SW 1271 (cell line): ENCODE measurements around the gene SEC14L1.
A peak's percentile ranks its signal among the peaks of the same experiment; 100 is the strongest.
"Not testable (repeated sequence)": the region's sequence is repeated elsewhere in the genome, so short reads cannot be mapped to it uniquely, and the experiment has no call there.

Source experiments
- DNase-seq, 2 experiments: peaks; one replicate each; lab custom pipeline; 2025; lab: John Stamatoyannopoulos, UW

SEC14L1 gene

GRCh38 chr17:77140878-77141767, at the start of gene SEC14L1:
Gene SEC14L1, plus strand, starts transcription at chr17:77140969. Its CDS starts 2,628 bp downstream, at chr17:77143597.
- peak; percentile 27 to 43 for DNase-seq

- DNase-seq = no peak
Observed at GRCh38 chr17:77092025-77092424, 48.7 kb upstream of the SEC14L1 start.

DNA sequence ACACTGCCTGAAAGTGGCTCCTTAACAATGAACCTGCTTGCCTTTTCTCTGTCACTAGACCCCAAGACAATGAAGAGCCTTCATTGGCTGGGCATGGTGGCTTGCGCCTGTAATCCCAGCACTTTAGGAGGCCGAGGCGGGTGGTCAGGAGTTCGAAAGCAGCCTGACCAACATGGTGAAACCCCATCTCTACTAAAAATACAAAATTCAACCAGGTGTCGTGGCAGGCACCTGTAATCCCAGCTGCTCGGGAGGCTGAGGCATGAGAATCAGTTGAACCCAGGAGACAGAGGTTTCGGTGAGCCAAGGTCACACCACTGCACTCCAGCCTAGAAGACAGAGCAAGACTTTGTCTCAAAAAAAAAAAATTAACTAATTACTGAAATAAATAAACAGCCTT, 45.3 kb upstream of the SEC14L1 start:
- no peak for DNase-seq

DNA sequence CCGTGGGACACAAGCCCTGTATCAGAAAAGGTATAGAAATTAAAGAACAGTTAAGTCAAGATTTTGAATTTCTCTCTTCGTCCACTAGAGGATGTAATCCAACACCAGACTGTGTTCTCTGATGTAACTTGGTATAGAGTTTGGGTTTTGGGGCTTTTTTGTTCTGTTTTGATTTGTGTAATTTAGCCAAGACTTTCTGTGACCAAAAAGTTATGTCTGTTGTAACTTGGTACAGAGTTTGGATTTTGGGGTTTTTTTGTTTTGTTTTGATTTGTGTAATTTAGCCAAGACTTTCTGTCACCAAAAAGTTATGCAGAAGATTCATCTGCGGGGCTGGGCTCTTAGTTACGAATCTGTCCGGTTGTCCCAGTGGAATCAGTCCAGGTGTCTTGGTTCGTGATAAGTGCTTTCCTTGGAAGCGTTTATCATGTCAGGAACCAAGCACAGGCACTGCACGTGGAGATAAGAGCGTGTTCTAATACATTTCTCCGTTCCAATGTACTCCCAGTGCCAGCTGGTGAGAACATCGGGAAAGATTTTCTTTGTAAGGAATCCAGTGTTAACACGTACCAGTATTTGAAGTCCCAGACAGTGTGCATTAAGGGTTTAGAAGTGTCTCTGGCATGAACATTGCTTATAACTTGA, 44.1 kb upstream of the SEC14L1 start:
- peak in 1 of 2 experiments; percentile 63 for DNase-seq

DNA sequence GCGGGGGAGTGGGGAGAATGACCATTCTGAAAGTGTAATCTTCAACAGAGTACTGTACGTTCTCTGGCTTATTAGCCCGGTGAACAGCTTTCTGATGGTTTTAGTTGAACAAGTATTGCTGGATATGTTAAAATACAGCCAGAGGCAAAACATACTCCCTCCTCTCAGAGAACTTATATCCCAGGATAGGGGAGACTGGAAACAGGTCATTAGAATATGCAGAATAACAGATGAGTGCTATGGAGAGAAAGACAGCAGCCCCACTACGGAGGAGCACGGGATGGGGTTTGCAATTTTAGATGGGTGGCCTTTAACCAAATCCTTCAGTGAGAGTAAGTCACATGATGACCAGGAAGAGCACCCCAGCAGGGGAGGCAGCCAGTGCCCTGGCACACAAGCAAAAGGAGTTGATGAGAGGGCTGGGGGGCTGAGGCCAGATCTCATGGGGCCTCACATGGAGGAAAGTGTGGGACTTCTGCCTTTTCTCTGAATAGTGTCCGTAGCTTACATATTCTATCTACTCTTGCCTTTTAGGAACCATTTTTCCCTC, 43.1 kb upstream of the SEC14L1 start:
- no peak for DNase-seq

GRCh38 chr17:77098884-77099545, 41.8 kb upstream of the SEC14L1 start:
- DNase-seq = no peak

DNA sequence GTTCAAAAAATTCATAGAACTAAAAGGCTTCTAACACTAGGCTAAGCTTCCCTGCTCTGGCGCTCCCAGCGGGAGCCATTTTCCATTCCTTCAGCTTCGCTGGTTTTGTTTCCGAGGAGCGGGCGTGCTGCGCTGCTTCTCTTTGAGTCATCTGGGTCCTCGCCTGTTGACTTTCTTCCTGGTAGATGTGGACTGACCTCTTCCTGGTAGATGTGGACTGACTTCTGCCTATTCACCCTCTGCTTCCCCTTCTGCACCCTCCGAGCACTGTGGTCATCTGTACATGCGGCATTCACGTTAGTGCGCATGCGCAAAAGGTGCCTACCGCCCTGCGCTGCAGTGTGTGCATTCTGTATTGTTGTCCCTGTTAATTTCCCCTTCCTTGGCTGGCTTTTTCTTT, 40.8 kb upstream of the SEC14L1 start:
- DNase-seq = no peak

- DNase-seq = no peak
Observed at GRCh38 chr17:77101521-77102410, 39.0 kb upstream of the SEC14L1 start.

DNA sequence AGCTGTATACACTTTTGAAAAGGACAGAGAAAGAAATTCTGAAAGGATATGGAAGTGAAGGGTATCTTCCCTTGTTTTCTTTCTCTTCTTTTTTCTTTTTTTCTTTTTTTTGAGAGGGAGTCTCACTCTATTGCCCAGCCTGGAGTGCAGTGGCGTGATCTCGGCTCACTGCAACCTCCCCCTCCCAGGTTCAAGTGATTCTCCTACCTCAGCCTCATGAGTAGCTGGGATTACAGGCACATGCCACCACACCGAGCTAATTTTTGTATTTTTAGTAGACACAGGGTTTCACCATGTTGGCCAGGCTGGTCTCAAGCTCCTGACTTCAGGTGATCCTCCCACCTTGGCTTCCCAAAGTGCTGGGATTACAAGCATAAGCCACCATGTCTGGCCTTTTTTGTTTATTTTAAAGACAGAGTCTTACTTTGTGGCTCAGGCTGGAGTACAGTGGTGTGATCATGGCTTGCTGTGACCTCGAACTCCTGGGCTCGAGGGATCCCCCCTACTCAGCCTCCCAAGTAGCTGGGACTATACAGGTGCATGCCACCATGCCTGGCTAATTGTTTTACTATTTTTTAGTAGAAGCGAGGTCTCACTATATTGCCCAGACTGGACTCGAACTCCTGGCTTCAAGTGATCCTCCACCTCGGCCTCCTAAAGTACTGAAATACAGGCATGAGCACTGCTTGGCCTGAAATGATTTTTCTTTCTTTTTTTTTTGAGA, 38.2 kb upstream of the SEC14L1 start:
- not testable (repeated sequence) for DNase-seq

DNA sequence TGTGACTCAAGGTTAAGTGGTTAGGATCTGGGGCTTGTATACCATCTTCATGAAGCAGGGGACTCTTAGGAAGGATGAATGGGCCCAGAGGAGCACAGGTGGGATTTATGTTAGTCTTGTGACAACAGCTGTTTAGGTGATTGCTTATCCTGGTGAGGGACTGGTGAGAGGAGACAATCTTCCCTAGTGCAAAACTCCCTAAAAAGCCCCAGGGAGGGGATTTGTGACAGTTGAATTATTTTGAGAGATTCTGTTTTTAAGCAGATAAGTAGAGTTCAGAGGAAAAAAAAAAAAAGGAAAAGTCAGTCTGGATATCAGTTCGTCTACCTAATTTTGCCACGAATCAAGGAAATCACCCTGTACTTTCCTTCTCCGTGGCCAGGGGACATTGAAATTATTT, 35.1 kb upstream of the SEC14L1 start:
- no peak for DNase-seq

DNA sequence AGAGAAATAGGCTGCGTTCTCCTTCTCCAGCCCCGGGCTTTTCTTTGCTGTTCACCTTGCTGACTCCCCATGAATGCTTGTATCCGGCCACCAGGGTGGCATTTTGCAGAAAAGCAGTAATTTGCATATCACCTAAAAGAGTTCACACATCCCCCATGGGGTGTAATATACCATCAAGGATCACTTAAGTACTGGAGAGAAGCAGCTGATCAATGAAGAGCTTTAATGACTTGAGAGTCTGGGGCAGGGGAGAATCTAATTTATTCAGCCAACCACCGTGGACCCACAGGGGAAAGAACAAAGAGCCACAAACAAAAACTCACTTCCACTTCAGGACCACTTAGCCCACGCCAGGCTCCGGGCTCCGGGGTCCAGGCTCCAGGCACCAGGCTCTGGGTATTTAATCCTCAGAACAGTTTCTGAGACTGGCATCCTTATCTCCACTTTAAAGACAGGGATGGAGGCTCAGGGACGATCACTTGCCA, 33.9 kb upstream of the SEC14L1 start:
- DNase-seq = no peak

DNA sequence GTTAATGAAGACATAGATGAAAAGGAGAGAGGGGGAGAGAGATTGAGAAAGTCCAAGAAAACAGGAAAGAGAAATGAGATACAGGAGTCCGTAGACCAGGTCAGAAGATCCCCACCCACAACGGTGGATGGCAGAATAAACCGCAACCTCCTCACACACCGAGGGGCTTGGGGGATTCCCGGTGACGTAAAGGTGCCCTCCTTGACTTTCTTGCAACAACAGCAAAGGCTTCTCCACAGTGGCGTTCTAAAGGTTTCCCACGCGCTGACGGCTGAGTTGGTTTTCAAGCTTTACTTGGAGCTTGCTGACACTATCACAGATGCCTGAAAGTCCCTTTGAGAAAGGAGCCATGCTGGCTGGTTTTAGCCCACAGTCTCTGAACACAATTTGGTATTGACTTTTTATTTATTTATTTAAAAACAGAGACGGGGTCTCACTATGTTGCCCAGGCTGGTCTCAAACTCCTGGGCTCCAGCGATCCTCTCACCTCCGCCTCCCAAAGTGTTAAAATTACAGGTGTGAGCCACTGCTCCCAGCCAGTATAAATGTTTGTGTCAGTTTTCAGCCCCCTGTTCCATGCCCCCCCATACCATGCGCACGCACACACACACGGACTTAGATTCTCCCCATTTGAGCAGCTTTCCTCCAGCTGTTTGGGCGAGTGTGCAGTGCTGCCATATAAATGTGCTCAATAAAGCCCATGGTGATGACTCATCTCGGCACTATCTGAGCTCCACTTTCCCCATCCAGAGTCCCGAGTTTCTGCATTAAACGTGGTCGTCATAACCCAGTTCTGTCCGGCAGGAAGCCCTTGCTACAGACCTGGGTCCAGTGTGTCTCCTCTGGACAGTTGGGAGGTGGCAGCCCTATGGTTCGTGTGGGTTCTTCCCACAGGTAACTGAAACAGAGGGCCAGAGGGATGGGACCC, 33.0 kb upstream of the SEC14L1 start:
- DNase-seq = no peak

DNA sequence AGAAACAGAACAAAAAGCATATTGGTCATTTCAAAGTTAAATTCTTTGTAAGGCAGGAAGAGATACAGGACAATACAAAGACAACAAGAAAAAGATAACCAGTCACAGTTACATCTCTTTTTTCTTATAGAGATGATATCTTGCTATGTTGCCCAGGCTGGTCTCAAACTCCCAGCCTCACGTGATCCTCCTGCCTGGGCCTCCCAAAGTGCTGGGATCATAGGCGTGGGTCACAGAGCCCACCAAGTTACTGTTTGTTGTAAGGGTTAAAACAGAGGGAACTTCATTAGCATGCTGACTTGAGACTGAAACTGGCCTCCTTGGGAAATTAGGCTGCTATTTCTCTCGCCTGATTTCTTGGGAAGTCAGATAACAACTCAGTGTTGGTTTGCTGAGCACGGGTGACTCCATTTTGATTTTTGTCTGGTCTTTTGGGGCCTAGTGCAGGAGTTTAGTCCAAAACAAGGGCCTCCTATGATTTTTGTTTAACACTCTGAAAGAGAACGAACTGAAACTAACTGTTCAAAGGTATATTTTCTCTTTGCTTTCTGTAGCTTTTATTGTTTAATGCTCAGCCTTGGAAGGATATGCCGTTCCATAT, 31.5 kb upstream of the SEC14L1 start:
- DNase-seq = no peak

DNA sequence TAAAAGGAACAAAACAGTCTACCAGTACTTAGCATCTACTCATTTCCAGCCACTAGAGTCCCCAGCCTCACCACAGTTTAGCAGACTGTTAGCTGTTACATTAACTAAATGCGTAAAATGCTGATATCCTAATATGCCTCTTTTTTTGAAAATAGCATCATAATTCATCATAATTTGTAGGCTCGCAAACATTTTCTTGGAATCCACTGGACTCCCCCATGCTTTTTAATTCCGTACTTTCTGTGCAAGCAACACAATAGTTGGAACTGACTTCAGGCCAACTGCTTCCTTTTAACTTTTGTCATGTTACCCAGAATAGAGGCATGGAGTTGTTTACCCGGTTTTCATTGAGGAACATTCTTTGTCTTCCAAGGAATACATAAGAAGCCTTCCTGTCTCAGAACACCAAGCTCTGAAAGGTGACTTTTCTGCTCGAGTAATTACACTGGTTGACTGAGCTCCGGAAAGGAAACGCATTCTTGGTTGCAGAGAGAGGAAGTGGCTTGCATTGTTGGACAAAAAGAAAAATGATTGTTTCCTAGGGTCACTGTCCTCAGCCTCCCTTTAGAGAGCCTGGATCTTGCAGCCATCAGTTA, 30.9 kb upstream of the SEC14L1 start:
- peak in 1 of 2 experiments; percentile 48 for DNase-seq

- DNase-seq = not testable (repeated sequence)
Observed at GRCh38 chr17:77111165-77111933, 29.4 kb upstream of the SEC14L1 start.

GRCh38 chr17:77111934-77112296, 28.9 kb upstream of the SEC14L1 start:
- DNase-seq = no peak

DNA sequence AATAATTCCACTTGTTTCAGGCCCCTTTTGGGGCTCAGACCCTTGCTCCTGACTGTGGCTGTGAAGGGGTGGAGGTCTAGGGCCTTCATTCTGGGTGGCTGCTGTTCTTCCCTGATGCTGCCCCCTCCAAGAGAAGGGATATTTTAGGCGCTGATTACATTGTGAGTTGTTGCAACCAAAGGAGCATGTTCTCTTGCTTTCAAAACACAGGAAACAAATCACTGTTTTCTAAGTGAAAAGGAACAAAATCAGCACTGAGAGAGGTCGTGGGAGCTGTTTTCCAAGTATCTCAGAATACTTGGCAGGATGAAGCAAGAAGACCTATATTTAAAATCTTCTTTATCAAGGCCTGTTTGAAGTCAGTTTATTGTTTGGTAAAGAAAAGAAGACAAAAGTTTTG, 25.3 kb upstream of the SEC14L1 start:
- DNase-seq = no peak

GRCh38 chr17:77115947-77116346, 24.8 kb upstream of the SEC14L1 start:
- no peak for DNase-seq
